Stimulated activated CD4-positive, alpha-beta T cell treated with anti-CD3 and anti-CD28 coated beads, TNF-alpha, amount 100 ng/mL, for 1 hour (primary cell): ENCODE data around the gene PARVB.

Experiments used
- DNase-seq, 3 donors: peaks; one replicate each; pipeline ENCODE4 v3.0.0-alpha.2; 2020; ENCODE audit warnings: low read depth in 3 of 3, low spot score in 1 of 3

PARVB gene

GRCh38 chr22:44196241-44196640 lies 172.1 kb downstream of the PARVB start:
- no peak for DNase-seq

GRCh38 chr22:44196731-44197131 lies 172.6 kb downstream of the PARVB start:
- DNase-seq: no peak

- DNase-seq: no peak
Measured at GRCh38 chr22:44197271-44197670, 173.2 kb downstream of the PARVB start.

GRCh38 chr22:44199164-44199563 lies 175.1 kb downstream of the PARVB start:
- DNase-seq: no peak

- no peak for DNase-seq
Measured at GRCh38 chr22:44199866-44200265, 175.8 kb downstream of the PARVB start.

GRCh38 chr22:44200451-44200850 lies 176.3 kb downstream of the PARVB start:
- no peak for DNase-seq

- DNase-seq: no peak
Measured at GRCh38 chr22:44200855-44201550, 176.9 kb downstream of the PARVB start.

- no peak for DNase-seq
Measured at GRCh38 chr22:44201665-44202064, 177.6 kb downstream of the PARVB start.

GRCh38 chr22:44202261-44202789 lies 178.2 kb downstream of the PARVB start:
- no peak for DNase-seq

GRCh38 chr22:44203203-44203602 lies 179.1 kb downstream of the PARVB start:
- DNase-seq: no peak

GRCh38 chr22:44204739-44205515 lies 180.8 kb downstream of the PARVB start:
- DNase-seq: no peak

GRCh38 chr22:44205516-44206329 lies 181.6 kb downstream of the PARVB start:
- DNase-seq: no peak

- DNase-seq: no peak
Measured at GRCh38 chr22:44206330-44206645, 182.2 kb downstream of the PARVB start.

GRCh38 chr22:44206696-44207095 lies 182.6 kb downstream of the PARVB start:
- DNase-seq: no peak

- no peak for DNase-seq
Measured at GRCh38 chr22:44207173-44207980, 183.3 kb downstream of the PARVB start.

- DNase-seq: no peak
Measured at GRCh38 chr22:44207981-44208317, 183.8 kb downstream of the PARVB start.

- DNase-seq: no peak
Measured at GRCh38 chr22:44209343-44209742, 185.2 kb downstream of the PARVB start.

- no peak for DNase-seq
Measured at GRCh38 chr22:44210722-44211121, 186.6 kb downstream of the PARVB start.

GRCh38 chr22:44211256-44211945 lies 187.3 kb downstream of the PARVB start:
- DNase-seq: no peak
